Neural cell (in vitro differentiated cells): ENCODE measurements around the gene LRMDA. TPM values are rescaled to one million over a fixed set of nuclear protein-coding genes. Genes with fewer than 3 reads are reported as not detected.

Experiments
- H2AFZ ChIP-seq: fragments of 200-600, 300-800 bp; sonication (generic), shearing (Covaris generic); 2 replicates; pipeline ENCODE4 v1.6.0; 2014; ENCODE audit warnings: low read depth, mild to moderate bottlenecking, antibody characterized with exemption, low read length, moderate library complexity
- H3F3A ChIP-seq: fragments of 200-600 bp; shearing (Covaris generic); 2 replicates; pipeline ENCODE4 v1.6.1; 2016; ENCODE audit warnings: mild to moderate bottlenecking, moderate library complexity, mixed read lengths, antibody characterized with exemption, low read length; ENCODE audit not compliant: insufficient read depth, poor library complexity, severe bottlenecking
- H3K27ac ChIP-seq: fragments of 200-600, 300-800 bp; sonication (generic), shearing (Covaris generic); 2 replicates; pipeline ENCODE4 v1.5.1; 2014; ENCODE audit warnings: mild to moderate bottlenecking, low read length, moderate library complexity
- H3K27me3 ChIP-seq: fragments of 300-800, 200-600 bp; sonication (generic), shearing (Covaris generic); 2 replicates; pipeline ENCODE4 v1.6.0; 2014; ENCODE audit warnings: mild to moderate bottlenecking, low read depth, low read length, moderate library complexity; ENCODE audit not compliant: insufficient read depth
- H3K36me3 ChIP-seq: fragments of 300-800, 200-600 bp; sonication (generic), shearing (Covaris generic); 2 replicates; pipeline ENCODE4 v1.5.1; 2014; ENCODE audit warnings: mild to moderate bottlenecking, antibody characterized with exemption, low read length, moderate library complexity; ENCODE audit not compliant: insufficient read depth
- H3K4me2 ChIP-seq: fragments of 300-800, 200-600 bp; sonication (generic), shearing (Covaris generic); 2 replicates; pipeline ENCODE4 v1.6.0; 2014; ENCODE audit warnings: mild to moderate bottlenecking, low read length
- H3K4me3 ChIP-seq: fragments of 300-800, 200-600 bp; sonication (generic), shearing (Covaris generic); 2 replicates; pipeline ENCODE4 v1.5.1; 2014; ENCODE audit warnings: mild to moderate bottlenecking, low read length, moderate library complexity
- H3K79me2 ChIP-seq: fragments of 200-600 bp; shearing (Covaris generic); replicated peaks from 2 replicates; pipeline ENCODE4 v1.6.0; 2014; ENCODE audit warnings: mild to moderate bottlenecking, low read length, moderate library complexity; ENCODE audit not compliant: insufficient read depth
- H3K9ac ChIP-seq: fragments of 300-800, 200-600 bp; sonication (generic), shearing (Covaris generic); 2 replicates; pipeline ENCODE4 v1.6.1; 2016; ENCODE audit warnings: mild to moderate bottlenecking, low read length, mixed read lengths
- H3K9me2 ChIP-seq: fragments of 200-600 bp; shearing (Covaris generic); 2 replicates; pipeline ENCODE4 v1.6.1; 2016; ENCODE audit warnings: mild to moderate bottlenecking, low read length, mixed read lengths; ENCODE audit not compliant: insufficient read depth
- H3K9me3 ChIP-seq: fragments of 200-600, 300-800 bp; sonication (generic), shearing (Covaris generic); 2 replicates; pipeline ENCODE4 v1.6.1; 2016; ENCODE audit warnings: mild to moderate bottlenecking, mixed run types, low read length, moderate library complexity, mixed read lengths
- H4K20me1 ChIP-seq: fragments of 200-600 bp; shearing (Covaris generic); 2 replicates; pipeline ENCODE4 v1.6.1; 2016; ENCODE audit warnings: mild to moderate bottlenecking, mixed run types; ENCODE audit not compliant: insufficient read depth
- CTCF ChIP-seq: fragments of 450-650 bp; IDR thresholded peaks from 2 replicates; pipeline ENCODE4 v1.5.1; 2014; ENCODE audit warnings: antibody characterized with exemption, mild to moderate bottlenecking, moderate library complexity; ENCODE audit not compliant: poor library complexity, severe bottlenecking
- EP300 ChIP-seq: fragments of 450-650 bp; conservative IDR thresholded peaks from 2 replicates; pipeline ENCODE4 v1.6.1; 2014; ENCODE audit warnings: antibody characterized with exemption, mild to moderate bottlenecking, moderate library complexity; ENCODE audit not compliant: poor library complexity, severe bottlenecking
- EZH2 ChIP-seq: fragments of 200-600, 300-800 bp; shearing (Covaris generic), sonication (generic); IDR thresholded peaks from 2 replicates; pipeline ENCODE4 v1.6.1; 2014; ENCODE audit warnings: antibody characterized with exemption, low read length, borderline replicate concordance, mild to moderate bottlenecking; ENCODE audit not compliant: insufficient read depth, poor library complexity, severe bottlenecking
- MXI1 ChIP-seq: fragments of 450-650 bp; conservative IDR thresholded peaks from 2 replicates; pipeline ENCODE4 v1.6.1; 2014; ENCODE audit warnings: antibody characterized with exemption, mild to moderate bottlenecking; ENCODE audit not compliant: poor library complexity, severe bottlenecking
- POLR2AphosphoS5 ChIP-seq: IDR thresholded peaks from 2 replicates; pipeline ENCODE4 v1.6.1; 2012
- RAD21 ChIP-seq: fragments of 450-650 bp; conservative IDR thresholded peaks from 2 replicates; pipeline ENCODE4 v1.6.1; 2014; ENCODE audit warnings: antibody characterized with exemption, mild to moderate bottlenecking, moderate library complexity
- REST ChIP-seq: IDR thresholded peaks from 2 replicates; pipeline ENCODE4 v1.6.1; 2012; ENCODE audit warnings: borderline replicate concordance
- SMC3 ChIP-seq: fragments of 450-650 bp; conservative IDR thresholded peaks from 2 replicates; pipeline ENCODE4 v1.6.1; 2014; ENCODE audit warnings: antibody characterized with exemption, mild to moderate bottlenecking, moderate library complexity; ENCODE audit not compliant: poor library complexity
- TAF1 ChIP-seq: IDR thresholded peaks from 2 replicates; pipeline ENCODE4 v1.6.1; 2012; ENCODE audit warnings: low read depth
- polyA plus RNA-seq: library from polyadenylated mRNA; depleted of rRNA; stranded (reverse); fragments of >200 nt; gene quantifications from 2 replicates; pipeline ENCODE4 v1.2.3, GENCODE V29; 2014

The LRMDA gene
- polyA plus RNA-seq, 1 donor from 2014 or later, result 5.6 TPM

- no peak overlapping the region for H3K27ac ChIP-seq
- no peaks in the 10 kb centered on the region for H3K9me2 ChIP-seq
- TF ChIP-seq CTCF (no peak), RAD21 (no peak), POLR2AphosphoS5 (no peak), SMC3 (no peak), EZH2 (no peak), EP300 (no peak), TAF1 (no peak), REST (no peak), MXI1 (no peak)
- H3K9ac ChIP-seq, result no peak overlapping the region
- no peaks in the 10 kb centered on the region for H3K27me3 ChIP-seq
- H3F3A ChIP-seq, result no peaks in the 10 kb centered on the region
- H3K9me3 ChIP-seq, result no peaks in the 10 kb centered on the region
- H4K20me1 ChIP-seq, result no peaks in the 10 kb centered on the region
- no peak overlapping the region for H3K4me3 ChIP-seq
- H3K36me3 ChIP-seq, result no peaks in the 10 kb centered on the region
- H3K4me2 ChIP-seq, result no peak overlapping the region
- H3K79me2 ChIP-seq, result no peaks in the 10 kb centered on the region
- no peak overlapping the region for H2AFZ ChIP-seq
These were observed 134.1 kb downstream of the LRMDA start for GRCh38 chr10:75565286-75566251.

- Histone ChIP-seq H4K20me1 (no peaks in the 10 kb centered on the region), H3K4me2 (no peak overlapping the region), H3K9ac (no peak overlapping the region), H3K9me3 (peaks cover 5% of the 10 kb centered on the region), H3K9me2 (no peaks in the 10 kb centered on the region), H2AFZ (no peak overlapping the region), H3K27me3 (no peaks in the 10 kb centered on the region), H3K79me2 (no peaks in the 10 kb centered on the region), H3K36me3 (no peaks in the 10 kb centered on the region), H3K4me3 (no peak overlapping the region), H3F3A (no peaks in the 10 kb centered on the region), H3K27ac (no peak overlapping the region)
- TF ChIP-seq MXI1, result no peak
These were observed 137.2 kb downstream of the LRMDA start for GRCh38 chr10:75568450-75569130.
